GM21390 (cell line): ENCODE results near the gene TRPC4AP.
"Not testable (repeated sequence)": the region's sequence is repeated elsewhere in the genome, so short reads cannot be mapped to it uniquely, and the experiment has no call there.

Source experiments
- ATAC-seq: cut with Tn5 transposase; IDR thresholded peaks from one replicate; pipeline ENCODE4 v1.9.1; 2021; ENCODE audit not compliant: unreplicated experiment

TRPC4AP gene

DNA sequence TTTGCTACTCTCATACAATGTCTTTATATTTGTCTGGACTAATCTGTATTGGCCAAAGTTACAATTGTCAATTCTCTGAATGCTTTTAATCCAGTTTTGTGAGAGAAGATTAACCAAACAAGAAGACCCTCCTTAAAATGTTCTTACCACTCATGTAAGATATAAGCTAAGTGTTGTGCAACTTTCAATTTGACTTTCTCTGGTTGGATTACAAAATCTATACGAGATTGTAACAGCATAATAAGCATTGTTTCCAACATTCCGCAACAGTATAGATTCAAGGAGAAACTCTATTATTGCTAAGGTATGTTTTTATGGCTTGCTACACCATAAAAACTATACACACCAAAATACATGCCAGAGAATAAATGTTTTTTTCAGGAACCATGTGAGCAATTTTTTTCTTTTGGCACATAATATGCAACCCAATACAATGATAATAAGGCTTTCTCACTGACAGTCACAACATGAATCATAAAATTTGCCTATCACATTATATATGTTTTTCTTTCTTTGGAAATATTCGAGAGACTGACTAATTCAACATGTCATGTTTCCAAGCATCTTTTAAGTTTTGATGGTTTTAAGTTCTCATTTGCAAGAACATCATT, 12.2 kb upstream of the TRPC4AP start:
- ATAC-seq: no peak

DNA sequence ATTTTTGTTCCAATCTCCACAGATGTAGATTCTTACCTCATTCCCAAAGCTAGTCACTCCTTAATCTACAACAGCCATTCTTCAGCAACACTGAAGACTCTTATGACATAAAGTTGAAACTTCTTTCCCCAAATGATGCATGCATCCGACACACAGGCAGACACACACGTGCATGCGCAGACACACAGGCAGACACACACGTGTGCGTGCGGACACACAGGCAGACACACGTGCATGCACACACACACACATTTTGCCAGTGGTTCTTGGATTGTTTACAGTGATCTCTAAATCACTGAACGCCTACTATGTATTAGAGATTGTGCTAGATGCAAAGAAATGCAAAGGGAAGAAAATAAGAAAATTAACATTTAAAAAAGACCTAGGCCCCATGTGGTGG, 9.0 kb upstream of the TRPC4AP start:
- ATAC-seq: no peak

DNA sequence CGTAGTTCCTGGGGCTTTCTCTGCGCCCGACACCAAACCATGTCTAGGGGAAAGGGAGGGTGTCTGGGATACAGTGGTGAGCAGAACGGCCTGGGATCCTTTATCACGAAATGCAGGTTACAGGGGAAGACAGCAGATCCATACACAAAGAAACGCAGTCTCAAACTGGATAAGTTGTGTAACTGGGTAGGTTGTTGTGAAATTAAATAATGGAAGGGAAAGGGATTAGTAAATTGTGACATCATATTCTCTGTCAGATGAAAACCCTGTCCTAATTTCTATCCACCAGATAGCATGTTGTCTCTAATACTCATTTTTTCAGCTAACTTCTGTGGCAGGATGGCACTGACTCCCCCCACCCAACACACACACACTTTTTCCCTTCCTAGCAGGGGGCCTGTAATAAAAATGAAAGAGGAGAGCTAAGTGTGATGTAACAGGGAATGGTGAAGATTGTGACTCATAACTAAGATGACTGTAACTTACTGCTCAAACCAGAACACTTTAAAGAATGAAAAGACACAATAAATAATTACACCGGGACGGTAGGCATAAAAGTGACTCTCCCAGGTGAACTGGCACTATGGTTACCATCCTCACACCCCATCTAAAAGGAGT, 769 bp upstream of the TRPC4AP start:
- no peak for ATAC-seq

DNA sequence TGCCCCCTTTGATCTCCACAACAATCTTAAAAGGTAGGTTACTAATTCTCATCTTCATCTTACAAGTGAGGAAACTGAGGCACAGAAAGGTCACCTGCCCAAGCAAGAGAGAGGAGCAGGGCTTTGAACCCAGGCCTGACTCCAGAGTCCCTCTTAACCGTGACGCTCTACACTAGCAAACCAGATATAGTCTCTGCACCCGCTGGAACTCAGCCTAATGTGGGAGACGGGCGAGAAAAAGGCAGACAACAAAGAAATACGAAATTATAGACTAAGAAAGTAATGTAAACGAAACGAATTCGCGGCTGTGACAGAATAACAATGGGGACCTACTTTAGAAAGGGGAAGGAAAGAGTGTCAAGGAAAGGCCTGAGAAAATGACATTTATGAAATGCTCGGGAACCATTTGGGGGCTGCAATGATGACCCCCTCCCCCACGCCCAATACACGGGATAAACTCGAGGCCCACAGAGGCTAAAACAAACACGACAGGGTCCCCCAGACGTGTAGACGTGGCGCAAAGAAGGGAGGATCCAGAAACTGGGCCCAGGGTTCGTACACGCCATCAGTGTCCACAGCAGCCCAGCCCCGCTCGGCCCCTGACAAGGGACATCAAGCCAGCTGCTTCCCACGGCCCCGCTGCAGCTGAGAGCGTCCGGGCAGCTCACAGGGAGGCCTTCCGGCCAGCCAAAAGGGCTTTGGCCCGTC, 637 bp downstream of the TRPC4AP start:
- no peak for ATAC-seq

DNA sequence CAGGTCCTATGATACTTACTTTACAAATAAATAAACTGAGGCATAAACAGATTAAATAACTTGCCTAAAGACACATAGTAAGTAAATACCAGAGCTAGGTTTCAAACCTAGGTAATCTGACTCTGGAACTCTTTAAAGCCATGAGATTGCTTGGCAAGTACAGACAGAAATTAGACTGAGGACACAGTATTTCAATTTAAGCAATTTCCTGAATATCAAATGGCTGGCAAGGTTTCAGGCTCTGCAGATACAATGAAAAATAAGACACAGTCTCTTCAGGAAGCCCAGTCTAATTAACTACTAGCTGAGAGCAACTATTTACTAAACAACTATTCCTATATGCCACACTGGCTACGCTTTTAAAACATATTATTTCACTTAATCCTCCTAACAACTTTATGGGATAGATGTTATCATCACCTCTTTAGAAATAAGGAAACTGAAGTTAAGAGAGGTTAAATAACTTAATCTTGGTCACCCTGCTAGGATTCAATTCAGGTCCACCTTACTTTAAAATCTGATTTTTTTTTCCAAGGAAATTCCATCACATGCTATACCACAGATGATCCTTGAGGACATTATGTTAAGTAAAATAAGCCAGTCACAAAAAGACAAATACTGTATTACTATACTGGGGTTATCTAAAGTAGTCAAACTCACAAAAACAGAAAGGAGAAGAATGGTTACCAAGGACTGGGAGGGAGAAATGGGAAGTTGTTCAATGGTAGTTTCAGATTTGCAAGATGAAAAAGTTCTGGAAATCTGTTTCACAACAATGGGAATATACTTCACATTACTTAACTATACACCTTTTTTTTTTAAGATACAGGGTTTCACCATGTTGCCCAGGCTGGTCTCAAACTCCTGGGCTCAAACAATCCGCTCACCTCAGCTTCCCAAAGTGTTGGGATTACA, 4.1 kb downstream of the TRPC4AP start:
- ATAC-seq: no peak

DNA sequence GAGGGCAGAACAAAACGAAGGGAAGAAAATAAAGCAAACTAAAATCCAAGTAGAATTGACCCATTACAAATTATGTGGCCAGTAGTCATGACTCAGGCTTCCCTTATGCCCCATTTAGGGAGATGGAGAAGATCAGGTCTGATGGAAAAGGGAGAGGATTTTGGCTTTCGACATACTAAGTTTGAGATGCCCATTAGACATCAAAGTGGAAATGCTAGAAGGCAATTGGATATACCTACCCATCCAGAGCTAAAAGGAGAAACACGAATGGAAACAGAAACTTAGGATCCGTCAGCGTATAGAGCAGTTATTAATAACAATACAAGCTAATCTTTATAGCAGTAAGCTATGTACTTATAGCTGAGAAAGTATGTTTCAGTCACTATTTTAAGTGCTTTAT, 4.8 kb downstream of the TRPC4AP start:
- ATAC-seq: no peak

DNA sequence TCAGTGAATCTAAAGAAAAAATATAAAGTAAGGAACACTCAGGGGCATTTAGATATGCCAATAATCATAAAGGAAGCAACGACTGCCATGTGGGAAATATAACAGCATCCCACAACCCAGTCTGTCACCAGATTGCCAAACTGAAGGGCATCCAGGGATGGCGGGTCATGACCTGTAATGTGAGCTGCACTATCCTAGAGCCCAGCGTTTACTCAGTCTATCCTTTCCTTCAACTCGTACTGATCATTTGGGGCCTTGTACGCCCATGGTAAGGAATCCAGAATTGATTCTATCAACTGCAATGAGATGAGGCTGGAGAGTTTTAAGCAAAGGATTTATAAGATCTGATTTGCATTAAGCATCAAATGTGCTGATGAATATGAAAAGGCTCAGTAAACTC, 5.3 kb downstream of the TRPC4AP start:
- ATAC-seq: no peak

DNA sequence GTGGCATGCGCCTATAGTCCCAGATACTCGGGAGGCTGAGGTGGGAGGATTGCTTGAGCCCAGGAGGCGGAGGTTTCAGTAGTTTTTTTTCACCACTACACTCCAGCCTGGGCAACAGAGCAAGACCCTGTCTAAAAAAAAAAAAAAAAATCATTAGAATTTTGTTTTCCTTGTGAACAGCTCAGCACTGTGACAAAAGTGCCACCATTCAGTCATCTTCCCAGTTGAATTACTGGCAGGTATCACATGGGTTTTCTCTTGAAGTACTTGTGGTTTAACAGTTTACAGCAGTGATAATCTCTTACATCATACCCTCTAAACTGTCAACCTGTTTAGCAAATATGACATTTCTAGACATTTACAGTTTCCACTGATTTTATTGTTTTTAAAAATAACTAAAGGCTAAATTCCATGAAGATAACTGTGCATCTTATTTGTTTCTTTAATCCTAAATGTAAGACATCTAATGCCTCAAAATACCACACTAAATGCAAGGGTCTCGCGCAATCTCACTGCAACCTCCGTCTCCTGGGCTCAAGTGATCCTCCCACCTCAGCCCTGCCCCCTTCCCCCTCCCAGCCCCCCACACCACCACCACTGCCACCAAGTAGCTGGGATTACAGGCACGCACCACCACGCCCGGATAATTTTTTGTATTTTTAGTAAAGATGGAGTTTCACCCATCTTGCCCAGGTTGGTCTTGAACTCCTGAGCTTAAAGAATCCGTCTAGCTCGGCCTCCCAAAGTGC, 7.0 kb downstream of the TRPC4AP start:
- no peak for ATAC-seq

DNA sequence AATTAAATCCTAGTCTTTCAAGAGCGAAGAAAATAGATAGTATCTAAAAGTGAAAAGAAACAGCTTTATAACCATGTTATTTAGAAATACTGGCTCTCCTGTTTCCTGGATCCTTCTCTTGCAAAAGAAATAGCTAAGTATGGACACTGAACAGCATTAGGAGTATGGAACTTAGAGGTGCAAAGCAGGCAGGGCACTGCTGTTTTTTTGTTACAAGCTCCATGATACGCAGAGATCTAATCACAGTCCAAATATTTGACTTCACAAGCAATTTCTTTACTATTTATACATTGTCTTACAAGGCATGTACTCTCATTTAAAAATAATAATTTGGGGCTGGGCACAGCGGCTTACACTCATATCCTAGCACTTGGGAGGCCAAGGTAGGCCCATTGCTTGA, 7.6 kb downstream of the TRPC4AP start:
- no peak for ATAC-seq

DNA sequence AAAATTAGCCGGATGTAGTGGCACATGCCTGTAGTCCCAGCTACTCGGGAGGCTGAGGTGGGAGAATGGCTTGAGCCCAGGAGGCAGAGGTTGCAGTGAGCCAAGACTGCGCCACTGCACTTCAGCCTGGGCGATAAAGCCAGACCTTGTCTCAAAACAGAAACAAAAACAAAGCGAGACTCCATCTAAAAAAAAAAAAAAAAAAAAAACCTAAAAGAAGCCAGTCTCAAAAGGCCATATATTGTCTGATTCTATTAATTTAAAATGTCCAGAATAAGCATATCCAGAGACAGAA, 12.3 kb downstream of the TRPC4AP start:
- not testable (repeated sequence) for ATAC-seq

DNA sequence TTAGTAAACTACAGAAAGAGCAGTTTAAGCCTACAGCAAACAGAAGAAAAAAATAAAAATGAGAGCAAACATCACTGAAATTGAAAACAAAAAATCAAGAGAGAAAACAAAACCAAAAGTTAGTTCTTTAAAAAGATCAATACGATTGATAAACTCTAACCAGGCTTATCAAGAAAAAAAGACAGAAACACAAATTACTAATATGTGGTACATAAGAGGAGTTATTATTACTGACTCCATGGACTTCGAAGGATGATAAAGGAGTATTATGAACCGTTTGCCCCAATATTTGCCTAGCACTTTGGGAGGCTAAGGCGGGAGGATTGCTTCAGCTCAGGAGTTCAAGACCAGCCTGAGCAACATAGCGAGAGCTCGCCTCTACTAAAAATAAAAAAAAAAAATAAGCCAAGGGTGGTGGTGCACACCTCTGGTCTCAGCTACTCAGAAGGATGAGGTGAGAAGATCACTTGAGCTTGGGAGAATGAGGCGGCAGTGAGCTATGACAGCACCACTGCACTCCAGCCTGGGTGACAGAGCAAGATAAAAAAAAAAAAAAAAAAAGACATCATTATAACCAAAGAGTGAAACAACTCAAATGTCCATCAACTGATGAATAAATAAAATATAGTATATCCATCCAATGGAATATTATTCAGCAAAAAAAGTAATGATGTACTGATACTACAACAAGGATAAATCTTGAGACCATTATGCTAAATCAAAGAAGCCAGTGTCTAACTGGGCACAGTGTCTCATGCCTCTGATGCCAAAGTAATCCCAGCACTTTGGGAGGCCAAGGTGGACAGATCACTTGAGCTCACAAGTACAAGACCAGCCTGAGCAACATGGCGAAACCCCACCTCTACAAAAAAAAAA, 12.9 kb downstream of the TRPC4AP start:
- no peak for ATAC-seq

DNA sequence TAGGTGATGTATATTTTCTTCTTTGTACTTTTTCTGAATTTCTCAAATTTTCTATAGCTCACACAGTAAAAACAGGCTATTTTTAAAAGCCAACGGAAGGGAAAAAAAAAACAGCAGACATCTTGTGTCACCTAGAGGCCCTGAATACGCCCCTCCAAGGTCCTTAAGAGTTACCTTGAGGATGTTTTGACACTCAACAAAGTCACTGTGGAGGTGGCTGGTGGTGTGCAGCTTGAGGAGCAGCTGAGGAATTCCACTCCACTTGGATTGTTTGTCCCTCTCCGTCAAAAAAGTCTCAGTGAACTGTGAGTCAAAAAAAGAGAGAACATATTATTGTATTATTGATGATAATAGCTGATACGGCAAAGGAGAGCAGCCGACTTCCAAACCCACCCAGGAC, 14.7 kb downstream of the TRPC4AP start:
- ATAC-seq: no peak

DNA sequence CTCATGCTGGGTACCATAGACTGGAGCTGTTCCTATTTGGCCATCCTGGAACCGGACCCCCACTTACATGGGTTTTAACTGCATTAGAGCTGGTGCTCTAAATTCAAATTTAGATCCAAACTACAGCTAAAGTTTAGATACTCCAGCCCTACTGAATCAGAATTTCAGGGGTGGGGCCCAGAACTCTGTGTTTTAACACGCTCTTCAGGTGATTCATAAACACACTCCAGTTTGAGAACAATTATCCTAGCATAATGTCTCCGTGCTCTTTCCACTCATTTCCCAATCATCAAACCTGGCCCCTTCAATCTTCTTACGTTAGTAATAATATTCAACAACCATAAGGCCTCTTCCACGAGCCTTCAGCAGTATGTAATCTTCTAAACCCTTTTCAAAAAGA, 15.3 kb downstream of the TRPC4AP start:
- no peak for ATAC-seq

DNA sequence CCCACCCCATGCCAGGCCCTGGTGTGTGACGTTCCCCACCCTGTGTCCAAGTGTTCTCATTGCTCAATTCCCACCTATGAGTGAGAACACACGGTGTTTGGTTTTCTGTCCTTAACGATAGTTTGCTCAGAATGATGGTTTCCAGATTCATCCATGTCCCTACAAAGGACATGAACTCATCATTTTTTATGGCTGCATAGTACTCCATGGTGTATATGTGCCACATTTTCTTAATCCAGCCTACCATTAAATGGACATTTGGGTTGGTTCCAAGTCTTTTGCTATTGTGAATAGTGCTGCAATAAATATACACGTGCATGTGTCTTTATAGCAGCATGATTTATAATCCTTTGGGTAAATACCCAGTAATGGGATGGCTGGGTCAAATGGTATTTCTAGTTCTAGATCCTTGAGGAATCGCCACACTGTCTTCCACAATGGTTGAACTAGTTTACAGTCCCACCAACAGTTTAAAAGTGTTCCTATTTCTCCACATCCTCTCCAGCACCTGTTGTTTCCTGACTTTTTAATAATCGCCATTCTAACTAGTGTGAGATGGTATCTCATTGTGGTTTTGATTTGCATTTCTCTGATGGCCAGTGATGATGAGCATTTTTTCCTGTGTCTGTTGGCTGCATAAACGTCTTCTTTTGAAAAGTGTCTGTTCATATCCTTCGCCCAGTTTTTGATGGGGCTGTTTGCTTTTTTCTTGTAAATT, 21.0 kb downstream of the TRPC4AP start:
- not testable (repeated sequence) for ATAC-seq

DNA sequence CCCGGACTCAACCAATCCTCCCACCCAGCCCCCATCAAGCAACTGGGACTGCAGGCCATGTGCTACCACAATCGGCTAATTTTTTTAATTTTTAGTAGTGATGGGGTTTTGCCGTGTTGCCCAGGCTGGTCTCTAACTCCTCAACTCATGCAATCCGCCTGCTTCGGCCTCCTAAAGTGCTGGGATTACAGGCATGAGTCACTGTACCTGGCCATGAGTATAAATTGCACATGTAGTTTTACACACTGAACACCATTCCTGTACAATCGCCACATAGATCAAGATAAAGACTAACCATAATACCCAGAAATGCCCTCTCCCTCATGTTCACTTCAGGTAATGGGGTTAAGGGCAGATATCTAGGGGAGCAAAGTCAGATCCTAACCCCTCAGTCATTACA, 26.4 kb downstream of the TRPC4AP start:
- no peak for ATAC-seq

DNA sequence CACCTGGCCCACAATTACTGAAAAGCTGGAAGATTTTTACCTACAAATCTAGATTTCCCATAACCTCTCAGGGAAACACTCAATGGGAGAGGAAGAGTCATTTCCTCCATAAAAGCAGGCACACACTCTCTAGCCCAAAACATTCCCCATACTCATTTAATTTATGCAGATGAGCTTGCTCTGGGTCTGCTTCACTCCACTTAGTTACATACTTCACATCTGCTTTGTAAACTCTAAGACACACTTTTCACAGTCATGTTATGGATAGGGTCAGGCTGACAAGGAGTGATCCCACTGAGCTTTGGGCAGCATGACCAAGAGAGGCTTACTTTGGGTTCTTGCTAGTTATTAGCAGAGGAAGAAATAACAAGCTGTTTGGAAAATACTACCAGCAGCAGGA, 27.4 kb downstream of the TRPC4AP start:
- ATAC-seq: no peak

DNA sequence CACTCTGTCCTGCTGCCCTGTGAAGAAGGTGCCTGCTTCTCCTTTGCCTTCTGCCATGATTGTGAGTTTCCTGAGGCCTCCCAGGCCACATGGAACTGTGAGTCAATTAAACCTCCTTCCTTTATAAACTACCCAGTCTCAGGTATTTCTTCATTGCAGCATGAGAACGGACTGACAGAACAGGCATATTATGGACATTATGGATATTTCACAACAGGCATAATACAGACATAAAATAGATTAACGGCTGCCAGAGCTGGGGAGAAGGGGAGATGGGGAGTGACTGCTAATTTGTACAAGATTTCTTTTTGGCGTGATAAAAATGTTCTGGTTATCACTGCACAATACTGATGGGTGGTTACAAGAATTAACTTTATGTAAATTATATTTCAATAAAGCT, 29.4 kb downstream of the TRPC4AP start:
- no peak for ATAC-seq

DNA sequence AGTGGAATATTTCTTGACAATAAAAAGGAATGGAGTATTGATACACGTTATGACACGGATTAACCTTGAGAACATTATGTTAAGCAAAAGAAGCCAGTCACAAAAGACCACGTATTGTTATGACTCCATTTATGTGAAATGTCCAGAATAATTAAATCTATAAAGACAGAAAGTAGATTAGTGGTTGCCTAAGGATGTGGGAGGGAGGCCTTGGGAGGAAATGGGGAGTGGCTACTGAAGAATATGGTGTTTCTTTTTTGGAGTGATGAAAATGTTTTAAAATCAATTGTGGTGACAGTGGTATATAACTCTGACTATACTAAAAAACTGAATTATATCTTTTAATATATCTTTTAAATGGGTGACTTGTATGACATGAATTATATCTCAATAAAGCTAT, 30.1 kb downstream of the TRPC4AP start:
- ATAC-seq: no peak

DNA sequence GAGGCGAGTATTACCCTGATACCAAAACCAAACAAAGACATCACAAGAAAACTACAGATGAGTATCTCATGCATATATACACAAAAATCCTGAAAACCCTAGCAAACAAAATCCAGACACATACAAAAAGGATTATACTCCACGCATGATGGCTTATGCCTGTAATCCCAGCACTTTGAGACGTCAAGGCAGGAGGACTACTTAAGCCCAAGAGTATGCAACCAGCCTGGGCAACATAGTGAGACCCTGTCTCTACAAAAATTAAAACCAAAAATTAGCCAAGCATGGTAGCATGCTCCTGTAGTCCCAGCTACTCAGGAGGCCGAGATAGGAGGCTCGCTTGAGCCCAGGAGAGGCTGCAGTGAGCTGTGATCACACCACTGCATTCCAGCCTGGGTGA, 32.4 kb downstream of the TRPC4AP start:
- no peak for ATAC-seq
